NCI-H748 (cell line): Measurements from ENCODE around the gene DOCK3.
"Not testable (repeated sequence)": the region's sequence is repeated elsewhere in the genome, so short reads cannot be mapped to it uniquely, and the experiment has no call there.

Experiments
- DNase-seq: peaks from one replicate; lab custom pipeline; 2025; ENCODE audit not compliant: unreplicated experiment; lab: John Stamatoyannopoulos, UW

DOCK3 gene

DNA sequence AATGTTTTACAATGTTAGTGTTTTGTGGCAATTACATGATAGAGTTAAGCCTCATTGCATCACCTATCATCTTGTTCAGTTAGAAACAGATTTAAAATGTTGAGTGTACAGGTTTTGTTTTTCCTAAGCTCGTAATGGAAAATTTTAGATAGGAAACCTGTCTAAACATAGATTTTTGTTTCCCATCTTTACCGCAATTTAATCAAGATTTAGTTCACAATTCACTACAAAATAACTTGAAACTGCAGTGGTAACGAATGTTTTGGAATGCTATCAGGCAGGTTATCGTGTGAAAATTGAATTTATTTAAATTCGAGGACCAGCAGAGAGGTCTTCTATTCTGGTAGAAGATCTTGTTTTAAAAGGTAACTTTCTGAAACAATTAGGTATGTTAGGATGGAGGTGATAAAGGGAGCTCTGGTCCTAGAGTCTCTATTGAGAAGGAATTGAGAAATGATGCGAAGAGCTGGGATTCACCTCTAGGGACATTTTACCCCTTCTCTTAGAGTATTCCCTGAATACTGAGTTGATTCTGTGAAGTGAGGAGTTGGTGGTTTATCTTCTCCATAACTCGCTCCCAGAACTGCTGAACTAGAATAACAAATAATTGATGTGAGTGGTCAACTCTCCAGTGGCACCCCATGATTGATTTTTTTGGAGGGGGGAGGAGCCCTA, 1.4 kb downstream of the DOCK3 start:
- DNase-seq, result no peak

DNA sequence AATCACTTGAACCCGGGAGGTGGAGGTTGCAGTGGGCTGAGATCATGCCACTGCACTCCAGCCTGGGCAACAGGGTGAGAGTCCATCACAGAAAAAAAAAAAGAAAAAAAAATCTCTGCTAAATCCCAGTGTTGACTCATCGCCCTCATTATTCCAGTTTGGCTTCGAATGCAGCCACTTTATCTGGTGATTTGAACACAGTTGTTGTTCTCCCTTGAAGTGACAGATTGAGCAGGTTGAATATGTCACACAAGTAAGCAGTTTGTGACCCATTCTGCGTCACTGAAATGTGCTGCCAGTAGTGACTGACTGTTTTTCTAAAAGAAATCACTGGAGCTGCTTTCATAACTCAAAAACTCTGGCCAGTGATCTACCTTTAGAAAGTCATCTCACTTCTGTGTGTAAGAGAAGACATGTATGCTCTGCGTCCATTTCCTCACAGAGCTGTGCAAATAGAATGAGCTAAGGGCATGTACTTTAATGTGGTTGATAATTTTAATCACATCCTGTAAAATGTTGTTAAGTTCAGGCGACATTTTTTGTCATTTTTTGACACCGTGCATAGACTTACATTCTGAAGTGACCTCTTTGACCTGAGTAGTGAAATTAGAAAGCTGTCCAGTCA, 12.5 kb downstream of the DOCK3 start:
- DNase-seq, result no peak

DNA sequence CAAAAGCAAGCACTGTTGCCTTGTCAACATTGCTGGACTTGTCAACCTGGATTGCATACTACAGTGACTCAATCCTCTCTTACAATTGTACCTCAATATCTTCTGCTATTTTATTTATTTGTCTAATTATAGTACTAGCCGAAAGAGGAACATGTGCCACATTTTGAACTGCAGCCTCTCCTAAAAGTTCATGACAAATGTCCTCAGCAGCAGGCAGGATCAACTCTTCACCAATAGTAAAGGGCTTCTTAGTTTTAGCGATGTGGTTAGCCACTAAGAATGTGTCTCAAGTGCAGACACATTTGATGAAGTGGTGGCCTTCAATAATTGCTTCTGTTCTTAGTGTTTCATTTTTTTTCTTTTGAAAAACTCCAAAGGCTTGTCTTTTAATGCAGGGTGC, 13.2 kb downstream of the DOCK3 start:
- no peak for DNase-seq

DNA sequence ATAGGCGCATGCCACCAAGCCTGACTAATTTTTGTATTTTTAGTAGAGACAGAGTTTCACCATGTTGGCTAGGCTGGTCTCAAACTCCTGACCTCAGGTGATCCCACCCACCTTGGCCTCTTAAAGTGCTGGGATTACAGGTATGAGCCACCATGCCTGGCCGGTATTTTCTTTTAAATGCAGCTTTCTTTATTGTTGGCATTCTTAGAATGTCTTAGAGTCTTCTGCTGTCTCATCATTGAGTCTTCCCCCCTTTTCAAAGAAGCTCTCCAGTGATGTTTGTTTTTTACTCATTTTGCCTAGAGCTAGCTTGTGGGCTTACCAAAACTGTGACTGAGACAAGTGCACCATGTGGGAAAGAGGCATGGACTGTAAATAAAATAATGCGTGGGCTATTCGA, 13.9 kb downstream of the DOCK3 start:
- not testable (repeated sequence) for DNase-seq

DNA sequence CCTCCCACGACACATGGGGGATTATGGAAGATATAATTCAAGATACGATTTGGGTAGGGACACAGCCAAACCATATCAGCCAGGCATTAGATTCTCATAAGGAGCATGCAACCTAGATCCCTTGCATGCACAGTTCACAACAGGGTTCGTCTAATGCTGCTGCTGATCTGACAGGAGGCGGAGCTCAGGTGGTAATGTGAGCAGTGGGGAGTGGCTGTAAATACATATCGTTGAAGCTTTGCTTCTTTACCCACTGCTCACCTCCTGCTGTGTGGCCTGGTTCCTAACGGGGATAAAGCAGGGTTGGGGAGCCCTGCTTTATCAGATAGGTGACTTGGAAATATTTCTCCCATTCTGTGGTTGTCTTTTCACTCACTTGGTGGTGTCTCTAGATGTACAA, 14.8 kb downstream of the DOCK3 start:
- DNase-seq, result peak; percentile 4

DNA sequence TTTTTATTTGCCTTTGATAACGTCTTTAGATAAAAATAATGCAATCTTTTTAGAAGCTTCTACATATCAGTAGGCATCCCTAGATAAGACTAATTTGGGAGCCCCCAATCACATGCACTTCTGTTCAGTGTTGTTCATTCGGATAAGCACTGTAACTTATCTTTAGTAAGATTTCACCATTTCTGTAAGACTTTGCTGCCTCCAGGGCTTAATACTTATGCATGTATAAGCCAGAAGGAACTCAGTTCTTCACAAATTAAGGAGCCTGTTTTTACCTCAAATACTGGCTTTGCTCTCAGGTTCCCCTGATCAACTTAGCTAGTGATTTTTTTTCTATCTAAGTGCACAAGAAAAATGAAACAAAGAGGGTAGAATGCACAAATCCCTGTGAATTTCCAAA, 20.3 kb downstream of the DOCK3 start:
- no peak for DNase-seq

DNA sequence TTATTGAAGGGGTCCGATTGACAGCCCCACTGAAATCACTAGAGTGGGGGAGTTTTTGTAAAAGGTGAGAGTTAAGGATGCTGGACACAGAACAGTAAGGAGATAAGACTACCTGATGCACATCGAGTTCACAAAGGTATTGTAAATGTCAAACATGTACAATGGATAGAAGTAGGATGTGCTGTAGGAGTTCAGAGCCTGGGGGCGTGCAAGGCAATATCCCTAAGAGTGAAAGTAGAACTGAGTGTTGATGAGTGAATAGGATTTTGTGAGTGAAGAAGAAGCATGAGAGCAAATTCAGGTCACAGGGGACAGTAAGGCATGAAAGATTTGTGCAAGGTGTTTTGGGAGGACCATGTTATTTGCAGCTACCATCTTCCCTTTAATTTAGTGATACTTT, 21.5 kb downstream of the DOCK3 start:
- no peak for DNase-seq

DNA sequence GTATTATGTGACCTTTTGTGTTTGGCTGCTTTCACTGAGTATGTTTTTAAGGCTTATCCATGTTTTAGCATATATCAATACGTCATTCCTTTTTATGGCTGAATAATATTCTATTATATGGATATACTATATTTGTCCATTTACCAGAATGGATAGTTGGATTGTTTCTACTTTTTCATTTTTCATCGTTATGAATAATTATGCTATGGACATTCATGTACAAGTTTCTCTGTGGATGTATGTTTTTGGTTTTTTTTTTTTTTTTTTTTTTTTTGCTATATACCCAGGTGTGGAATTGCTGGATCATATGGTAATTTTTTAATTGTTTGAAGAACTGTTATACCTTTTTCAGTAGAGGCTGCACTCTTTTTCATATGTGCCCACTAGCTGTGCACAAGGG, 23.5 kb downstream of the DOCK3 start:
- no peak for DNase-seq

DNA sequence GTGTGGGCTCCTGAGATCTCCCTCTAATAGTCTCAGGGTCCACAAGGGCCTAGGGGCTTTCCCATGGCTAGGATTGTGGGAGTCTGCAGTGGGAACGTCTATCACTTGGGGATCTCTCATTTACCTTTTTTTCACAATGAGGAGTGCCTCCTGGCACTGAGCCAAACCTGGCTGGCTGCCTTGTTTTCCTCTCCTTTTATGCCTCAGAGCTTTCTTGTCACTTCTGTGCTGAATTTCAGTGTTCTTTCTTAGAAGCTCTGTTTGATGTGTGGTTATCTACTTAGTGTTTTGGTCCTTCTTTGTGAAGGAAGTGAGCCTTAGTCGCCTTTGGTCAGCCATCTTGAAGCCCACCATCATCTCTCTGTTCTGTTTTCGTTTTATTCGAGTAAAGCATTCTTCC, 33.9 kb downstream of the DOCK3 start:
- DNase-seq, result no peak

DNA sequence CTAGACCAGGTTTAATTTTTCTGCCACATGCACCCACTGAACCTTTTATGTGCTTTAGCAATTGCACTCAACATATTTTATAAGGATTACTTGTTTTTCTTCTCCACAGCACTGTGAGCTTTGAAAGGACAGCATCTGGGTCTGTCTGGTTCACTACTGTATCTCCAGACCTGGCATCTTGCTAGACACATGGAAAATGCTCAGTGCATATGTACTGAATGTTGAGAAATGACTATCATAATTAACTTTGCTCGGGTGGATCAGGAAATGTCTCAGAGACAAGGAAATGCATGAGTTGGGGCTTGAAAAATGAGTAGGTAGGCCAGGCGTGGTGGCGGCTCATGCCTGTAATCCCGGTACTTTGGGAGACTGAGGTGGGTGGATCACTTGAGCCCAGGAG, 40.2 kb downstream of the DOCK3 start:
- DNase-seq, result no peak

DNA sequence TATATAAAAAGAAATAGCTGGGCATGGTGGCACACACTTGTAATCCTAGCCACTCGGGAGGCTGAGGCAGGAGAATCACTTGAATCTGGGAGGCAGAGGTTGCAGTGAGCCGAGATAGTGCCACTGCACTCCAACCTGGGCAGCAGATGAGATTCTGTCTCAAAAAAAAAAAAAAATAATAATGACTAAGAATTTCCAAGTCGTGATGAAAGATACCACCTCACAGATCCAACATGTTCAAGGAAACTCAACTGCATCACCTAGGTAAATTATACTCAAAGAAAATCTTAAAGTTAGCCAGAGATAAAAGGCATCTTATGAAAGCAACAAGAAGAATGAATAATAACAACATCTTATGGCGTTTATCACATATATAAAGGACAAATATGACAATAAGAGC, 50.1 kb downstream of the DOCK3 start:
- no peak for DNase-seq

DNA sequence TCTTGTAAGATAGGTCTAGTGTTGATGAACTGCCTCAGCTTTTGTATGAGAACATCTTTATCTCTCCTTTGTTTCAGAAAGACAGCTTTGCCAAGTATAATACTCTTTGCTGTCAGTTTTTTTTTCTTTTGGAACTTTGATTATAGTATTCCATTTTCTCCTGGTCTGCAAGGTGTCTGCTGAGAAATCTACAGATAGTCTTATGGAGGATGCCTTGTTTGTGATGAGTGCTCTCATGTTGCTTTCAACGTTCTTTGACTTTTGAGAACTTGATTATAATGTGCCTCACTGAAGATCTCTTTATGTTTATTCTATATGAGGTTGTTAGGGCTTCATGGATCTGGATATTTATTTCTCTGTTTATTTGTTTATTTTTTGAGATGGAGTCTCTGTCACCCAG, 60.3 kb downstream of the DOCK3 start:
- DNase-seq, result no peak

DNA sequence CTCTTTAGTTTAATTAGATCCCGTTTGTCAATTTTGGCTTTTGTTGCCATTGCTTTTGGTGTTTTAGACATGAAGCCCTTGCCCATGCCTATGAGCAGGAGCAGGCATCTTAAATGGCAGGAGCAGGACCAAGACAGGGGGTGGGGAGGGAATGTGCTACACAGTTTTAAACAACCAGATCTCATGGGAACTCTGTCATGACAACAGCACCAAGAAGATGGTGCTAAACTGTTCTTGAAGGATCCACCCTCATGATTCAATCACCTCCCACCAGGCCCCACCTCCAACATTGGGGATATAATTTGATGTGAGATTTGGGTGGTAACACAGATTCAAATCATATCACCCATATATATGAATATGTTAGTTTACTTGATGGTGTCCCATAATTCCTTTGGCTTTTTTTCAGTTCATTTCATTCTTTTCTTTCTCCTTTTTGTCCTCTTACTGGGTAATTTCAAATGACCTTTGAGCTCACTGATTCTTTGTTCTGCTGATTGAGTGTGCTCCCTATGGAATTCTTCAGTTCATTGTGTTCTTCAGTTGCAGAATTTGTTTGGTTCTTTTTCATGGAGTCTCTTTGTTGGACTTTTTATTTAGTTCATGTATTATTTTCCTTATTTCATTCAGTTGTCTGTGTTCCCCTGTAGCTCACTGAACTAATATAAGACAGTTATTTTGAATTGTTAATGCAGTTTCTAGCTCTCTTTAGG, 62.6 kb downstream of the DOCK3 start:
- DNase-seq, result no peak

DNA sequence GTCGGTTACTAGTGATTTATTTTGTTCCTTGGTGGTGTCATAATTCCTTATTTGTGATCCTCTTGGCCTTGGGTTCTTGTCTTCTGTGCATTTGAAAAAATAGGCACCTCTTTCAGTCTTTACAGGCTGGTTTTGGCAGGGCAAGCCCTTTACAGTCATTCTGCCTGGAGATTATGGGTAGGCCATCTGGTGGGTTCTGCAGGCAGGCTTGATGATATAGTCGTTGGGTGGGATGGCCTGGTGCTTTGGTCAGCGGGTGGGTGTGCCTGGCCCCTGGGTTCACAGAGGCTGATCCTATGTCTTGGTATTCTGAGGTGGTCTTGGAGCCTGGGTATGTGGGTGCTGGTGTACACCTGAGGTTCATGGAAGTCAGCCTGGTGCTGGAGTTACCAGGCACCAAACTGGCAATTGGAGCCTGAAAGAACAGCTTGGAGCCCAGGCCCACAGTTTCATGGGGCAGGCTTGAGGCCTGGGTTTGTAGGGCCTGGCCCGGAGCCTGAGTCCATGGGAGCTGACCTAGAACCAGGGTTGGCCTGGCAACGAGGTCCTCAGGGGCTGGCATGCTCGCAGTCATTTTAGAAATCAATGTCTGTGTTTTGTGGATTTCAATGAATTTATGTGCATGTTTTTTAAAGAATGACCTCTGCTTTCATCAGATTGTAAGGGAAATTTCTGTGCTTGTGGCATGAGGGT, 63.3 kb downstream of the DOCK3 start:
- DNase-seq, result no peak

DNA sequence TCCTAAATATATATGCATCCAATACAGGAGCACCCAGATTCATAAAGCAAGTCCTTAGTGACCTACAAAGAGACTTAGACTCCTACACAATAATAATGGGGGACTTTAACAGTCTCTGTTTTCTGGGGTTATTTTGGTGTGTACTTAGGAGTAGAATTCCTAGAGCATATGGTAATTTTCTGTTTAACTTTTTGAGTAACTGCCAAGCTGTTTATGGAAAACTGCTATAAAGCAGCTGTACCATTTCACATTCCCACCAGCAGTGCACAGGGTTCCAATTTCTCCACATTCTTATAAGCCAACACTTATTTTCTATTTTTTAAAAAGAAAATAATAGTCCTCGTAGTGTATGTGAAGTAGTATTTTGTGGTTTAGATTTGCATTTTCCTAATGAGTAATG, 68.9 kb downstream of the DOCK3 start:
- no peak for DNase-seq

DNA sequence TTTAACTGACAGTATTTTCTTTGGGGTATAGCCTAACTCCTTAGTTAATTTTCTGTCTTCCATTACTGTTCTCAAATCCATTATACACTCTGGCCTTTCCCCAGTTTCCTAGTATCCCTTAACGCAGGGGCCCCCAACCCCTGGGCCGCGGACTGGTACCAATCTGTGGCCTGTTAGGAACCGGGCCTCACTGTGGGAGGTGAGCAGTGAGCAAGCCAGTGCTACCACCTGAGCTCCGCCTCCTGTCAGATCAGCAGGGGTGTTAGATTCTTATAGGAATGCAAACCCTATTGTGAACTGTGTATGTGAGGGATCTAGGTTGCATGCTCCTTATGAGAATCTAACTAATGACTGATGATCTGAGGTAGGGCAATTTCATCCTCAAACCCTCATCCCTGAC, 75.1 kb downstream of the DOCK3 start:
- DNase-seq, result no peak

DNA sequence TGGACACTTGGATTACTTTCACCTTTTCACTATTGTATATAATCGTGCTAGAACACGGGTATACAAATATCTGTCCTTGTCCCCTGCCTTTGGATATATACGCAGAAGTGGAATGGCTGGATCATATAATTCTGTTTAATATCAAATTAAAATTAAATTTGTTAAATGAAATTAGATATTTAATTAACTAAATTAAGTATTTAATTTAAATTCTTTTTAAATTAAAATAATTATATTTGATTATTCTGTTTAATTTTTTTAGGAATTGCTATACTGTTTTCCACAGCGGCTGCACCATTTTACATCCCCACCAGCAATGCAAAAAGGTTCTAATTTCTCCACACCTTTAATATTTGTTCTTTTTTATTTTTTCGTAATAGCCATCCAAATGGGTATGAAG, 84.3 kb downstream of the DOCK3 start:
- no peak for DNase-seq

DNA sequence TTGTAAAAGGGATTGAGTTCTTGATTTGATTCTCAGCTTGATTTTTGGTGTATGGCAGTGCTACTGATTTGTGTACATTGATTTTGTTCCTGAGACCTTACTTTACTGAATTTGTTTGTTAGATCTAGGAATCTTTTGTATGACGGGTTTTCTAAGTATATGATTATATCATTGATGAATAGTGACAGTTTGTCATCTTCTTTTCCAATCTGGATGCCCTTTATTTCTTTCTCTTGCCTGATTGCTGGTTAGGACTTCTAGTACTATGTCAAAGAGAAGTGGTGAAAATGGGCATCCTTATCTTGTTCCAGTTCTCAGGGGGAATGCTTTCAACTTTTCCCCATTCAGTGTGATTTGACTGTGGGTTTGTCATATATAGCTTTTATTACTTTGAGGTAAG, 103.0 kb downstream of the DOCK3 start:
- no peak for DNase-seq

DNA sequence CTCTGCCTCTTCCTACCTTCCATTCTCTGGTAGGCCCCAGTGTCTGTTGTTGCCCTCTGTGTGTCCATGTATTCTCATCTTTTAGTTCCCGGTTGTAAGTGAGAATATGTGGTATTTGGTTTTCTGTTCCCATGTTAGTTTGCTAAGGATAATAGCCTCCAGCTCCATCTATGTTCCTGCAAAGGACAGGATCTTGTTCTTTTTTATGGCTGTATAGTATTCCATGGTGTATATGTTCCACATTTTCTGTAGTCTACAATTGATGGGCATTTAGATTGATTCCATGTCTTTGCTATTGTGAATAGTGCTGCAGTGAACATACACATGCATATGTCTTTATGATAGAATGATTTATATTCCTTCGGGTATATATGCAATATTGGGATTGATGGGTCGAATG, 107.0 kb downstream of the DOCK3 start:
- DNase-seq, result not testable (repeated sequence)

DNA sequence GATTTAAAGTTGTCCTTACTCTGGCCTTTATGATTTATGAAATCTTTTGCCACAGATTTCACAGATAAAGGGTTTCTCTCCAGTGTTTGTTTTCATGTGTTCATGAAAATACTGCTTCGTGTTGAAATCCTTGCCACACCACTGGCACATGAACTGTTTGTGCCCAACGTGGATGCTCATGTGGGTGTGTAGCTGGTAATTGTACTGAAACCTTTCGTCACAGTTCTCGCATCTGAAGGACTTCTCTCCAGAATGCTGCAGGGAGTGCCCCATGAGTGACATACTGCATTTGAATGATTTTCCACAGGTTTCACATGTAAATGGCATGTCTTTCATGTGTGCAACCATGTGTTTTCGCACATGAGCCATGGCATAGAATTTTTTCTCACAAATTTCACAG, 111.9 kb downstream of the DOCK3 start:
- no peak for DNase-seq

DNA sequence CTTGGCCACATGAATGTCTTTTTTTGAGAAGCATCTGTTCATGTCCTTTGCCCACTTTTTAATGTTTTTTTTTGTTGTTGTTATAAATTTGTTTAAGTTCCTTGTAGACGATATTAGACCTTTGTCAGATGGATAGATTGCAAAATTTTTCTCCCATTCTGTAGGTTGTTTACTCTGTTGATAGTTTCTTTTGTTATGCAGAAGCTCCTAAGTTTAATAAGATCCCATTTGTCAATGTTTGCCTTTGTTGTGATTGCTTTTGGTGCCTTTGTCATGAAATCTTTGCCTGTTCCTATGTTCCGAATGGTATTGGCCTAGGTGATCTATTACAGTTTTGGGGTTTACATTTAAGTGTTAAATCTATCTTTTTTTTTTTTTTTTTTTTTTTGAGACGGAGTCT, 116.2 kb downstream of the DOCK3 start:
- DNase-seq, result not testable (repeated sequence)

DNA sequence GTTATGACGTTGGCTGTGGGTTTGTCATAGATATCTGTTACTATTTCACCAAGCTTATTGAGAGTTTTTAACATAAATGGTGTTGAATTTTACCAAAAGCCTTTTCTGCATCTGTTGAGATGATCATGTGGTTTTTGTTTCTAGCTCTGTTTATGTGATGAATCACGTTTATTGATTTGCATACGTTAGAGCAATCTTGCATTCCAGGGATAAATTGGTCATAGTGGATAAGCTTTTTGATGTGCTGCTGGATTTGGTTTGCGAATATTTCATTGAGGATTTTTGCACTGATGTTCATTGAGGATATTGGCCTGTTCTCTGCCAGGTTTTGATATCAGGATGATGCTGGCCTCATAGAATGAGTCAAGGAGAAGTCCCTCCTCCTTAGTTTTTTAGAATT, 117.8 kb downstream of the DOCK3 start:
- DNase-seq, result no peak
